K562 (cell line): ENCODE measurements around the gene GPN3.

Experiments
- POLR2AphosphoS5 ChIP-seq: IDR thresholded peaks from 2 replicates; pipeline ENCODE4 v1.6.1; 2011; ENCODE audit warnings: mild to moderate bottlenecking, low read depth, low read length, moderate library complexity; ENCODE audit not compliant: control insufficient read depth, insufficient read depth
- POU5F1 ChIP-seq: fragments of 150-350 bp; IDR thresholded peaks from 2 replicates; pipeline ENCODE4 v1.6.1; 2014; ENCODE audit warnings: borderline replicate concordance, low read length, low read depth, mild to moderate bottlenecking; ENCODE audit not compliant: partially characterized antibody

GRCh38 chr12:110505332-110505731 lies 37.3 kb upstream of the GPN3 start:
- TF ChIP-seq POLR2AphosphoS5, result no peak
- TF ChIP-seq POU5F1, result no peak
